ENCODE measurements around the gene CTSV.
"Not testable (repeated sequence)": the region's sequence is repeated elsewhere in the genome, so short reads cannot be mapped to it uniquely, and the experiment has no call there.

Gene CTSV

GRCh38 chr9:97038611-97039513 is at the start of gene CTSV:
CTSV (minus strand) TSS chr9:97039142; CDS start chr9:97038043, 1,099 bp downstream.
- DNase-seq (ENCODE audit: low spot score), result peak; percentile 88

DNA sequence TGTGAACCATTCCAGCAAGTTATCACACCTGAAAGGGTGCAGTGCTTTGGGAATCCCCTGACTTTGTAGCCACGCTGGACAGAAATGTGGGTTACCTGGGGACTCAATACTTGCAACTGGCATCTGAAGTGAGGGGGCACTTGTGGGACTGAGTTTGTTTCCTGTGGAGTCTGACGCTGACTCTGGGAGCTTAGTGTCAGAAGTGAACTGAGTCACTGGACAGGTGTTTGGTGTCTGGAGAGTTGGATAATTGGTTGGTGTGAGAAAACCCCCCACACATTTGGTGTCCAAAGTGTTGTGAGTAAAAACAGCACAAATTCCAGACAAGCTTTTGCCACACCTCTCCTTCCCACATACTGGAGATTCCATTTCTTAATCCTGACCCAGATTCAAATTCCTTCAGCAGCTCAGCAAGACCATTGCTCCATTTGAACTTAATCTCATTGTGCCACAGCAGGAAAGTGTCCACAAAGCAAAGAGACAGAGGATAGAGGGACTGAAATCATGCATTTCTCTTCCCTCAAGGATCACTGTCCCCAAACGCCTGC is 48.8 kb upstream of the CTSV start:
- DNase-seq (ENCODE audit: low spot score), result not testable (repeated sequence)

GRCh38 chr9:97084562-97084991 is 45.6 kb upstream of the CTSV start:
- not testable (repeated sequence) for DNase-seq (ENCODE audit: low spot score)

GRCh38 chr9:97078362-97078761 is 39.4 kb upstream of the CTSV start:
- DNase-seq (ENCODE audit: low spot score), result no peak

- DNase-seq (ENCODE audit: low spot score), result no peak
Observed at GRCh38 chr9:97077452-97078295, 38.7 kb upstream of the CTSV start.

DNA sequence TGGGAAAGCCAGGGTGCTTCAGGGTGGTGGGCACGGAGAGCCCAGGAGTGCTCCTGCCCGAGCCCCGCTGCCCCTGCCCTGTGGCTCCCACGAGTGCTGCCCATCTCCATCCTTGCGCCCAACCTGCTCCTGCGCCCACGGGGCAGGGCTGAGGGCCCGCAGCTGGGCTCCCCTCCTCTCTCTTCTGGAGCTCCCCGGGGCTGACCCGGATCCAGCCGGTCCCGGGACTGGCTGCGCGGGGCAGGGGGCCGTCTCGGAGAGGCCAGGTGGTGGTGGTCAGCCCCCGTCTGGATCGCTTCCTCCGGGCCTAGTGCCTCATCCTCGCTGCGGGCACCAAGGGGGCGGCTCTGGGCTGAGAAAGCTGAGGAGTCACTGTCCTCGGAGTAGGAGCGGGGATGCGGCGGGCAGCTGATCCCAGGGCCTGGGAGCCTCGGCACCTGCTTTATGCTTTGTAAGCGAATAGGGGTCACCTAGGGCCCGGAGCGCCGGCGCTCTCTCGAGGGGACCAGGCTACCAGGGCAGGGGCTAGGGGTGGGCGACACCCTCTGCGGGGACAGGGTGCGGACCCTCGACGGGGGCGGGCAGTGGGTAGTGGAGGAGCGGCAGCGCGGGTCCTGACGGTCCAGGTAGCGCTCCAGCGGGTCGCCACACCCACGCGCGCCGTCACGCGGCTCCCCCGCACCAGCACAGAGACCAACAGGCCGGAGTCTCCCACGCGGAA is 37.9 kb upstream of the CTSV start:
- DNase-seq (ENCODE audit: low spot score), result not testable (repeated sequence)

DNA sequence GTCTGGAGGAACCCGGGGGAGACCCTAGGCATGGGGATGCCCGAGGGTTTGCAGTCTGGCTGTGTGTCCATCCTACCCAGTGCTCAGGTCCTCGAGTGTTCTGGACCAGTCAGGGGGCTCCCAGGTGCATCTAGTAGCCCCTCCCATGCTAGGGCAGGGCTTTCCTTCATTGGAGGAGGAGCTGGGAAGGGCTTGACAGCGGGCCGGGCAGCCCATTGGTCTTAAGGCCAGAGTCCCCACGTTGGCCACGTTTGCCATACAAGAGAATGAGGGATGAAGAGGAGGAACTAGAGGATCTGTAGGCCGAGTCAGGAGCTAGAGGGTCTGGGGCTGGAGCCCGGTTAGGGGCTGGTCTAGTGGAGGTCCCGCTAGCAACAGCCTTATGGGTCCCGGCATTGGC is 37.3 kb upstream of the CTSV start:
- no peak for DNase-seq (ENCODE audit: low spot score)

DNA sequence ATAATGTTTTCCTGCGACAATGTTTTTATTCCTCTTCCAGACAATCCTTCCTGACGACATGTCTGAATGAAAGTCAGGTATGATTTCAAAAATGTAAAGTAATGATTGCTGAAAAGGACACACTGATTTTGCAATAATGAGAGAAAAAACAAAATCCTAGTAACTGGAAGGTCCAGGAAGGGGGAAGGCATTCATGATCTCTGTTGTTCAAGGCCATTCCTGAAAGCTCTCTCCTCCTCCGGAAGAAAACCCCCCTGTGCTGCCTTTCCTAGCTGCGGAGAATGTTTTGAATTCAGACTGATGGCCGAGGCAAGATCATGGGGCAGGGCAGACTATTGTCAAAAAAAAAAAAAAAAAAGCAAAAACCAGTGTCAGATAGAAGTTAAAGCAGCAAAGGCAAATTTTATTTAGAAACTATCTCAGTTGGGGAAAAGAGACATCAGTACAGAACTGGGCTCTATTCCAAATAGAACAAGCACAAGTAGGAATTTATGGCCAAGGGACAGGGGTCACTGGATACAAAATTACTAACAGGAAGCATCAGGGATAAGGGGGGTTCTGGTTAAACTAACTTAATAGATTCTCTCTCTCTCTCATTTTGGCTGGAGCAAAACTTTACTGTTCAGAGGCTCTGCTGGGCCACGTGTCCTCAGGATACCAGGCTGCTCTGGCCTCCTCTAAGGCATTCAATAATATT is 36.5 kb upstream of the CTSV start:
- DNase-seq (ENCODE audit: low spot score), result no peak

- no peak for DNase-seq (ENCODE audit: low spot score)
Observed at GRCh38 chr9:97073506-97073905, 34.6 kb upstream of the CTSV start.

GRCh38 chr9:97072285-97072776 is 33.4 kb upstream of the CTSV start:
- no peak for DNase-seq (ENCODE audit: low spot score)

GRCh38 chr9:97070325-97070724 is 31.4 kb upstream of the CTSV start:
- not testable (repeated sequence) for DNase-seq (ENCODE audit: low spot score)

DNA sequence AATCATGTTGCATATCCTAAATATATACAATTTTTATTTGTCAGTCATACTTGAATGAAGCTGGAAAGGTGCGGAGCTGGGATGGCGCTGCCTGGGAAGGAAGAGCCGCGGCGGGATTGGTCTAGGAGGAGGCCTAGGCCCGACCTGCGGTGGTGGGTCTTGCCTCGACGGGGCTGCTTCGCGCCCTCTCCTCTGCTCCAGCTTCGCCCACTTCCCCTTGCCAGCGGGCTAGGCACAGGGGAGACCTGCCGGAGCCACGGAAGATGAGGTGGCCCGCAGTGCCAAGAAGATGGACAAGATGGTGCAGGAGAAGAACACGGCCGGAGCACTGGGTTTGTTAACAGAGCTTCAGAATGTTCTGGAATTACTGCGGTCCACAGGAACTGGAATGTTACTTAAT is 28.5 kb upstream of the CTSV start:
- DNase-seq (ENCODE audit: low spot score), result no peak

- no peak for DNase-seq (ENCODE audit: low spot score)
Observed at GRCh38 chr9:97064176-97064575, 25.2 kb upstream of the CTSV start.

DNA sequence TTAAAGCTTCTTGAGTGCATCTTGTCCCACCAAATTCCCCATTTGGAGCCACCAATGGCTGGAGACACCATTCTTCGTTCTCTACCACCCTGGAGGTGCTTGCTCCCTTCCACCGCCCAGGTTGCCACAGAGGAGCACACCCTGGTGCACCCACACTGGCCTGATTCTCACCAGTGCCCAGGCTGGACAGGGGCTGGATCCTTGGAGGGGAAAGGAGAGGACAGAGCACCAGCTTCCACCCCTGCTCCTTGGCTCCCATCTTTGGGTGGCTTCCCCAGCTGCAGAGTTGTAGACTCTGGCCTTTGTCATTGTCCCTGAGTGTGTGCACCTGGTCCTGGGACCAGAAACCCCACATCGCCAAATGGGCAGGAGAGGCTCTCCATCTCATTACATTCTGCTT is 21.9 kb upstream of the CTSV start:
- DNase-seq (ENCODE audit: low spot score), result no peak

- DNase-seq (ENCODE audit: low spot score), result no peak
Observed at GRCh38 chr9:97059626-97060025, 20.7 kb upstream of the CTSV start.

DNA sequence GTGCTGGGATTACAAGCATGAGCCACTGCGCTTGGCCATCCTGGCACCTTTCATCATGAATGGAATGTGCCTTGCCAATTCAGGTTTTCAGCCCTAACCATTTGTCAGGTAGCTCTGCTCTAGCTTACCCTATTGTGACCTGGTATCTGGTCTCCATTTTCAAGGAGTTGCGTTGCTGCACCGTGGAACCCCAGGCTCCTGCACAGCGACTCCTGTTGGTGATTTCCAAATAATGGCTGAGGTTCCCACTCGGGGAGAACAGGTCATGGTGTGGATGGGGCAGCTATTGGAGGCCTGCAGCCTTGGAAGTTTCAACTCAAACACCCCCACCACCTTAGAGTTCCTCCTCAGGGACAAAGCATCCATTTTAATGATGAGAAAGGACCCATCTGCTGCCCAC is 18.7 kb upstream of the CTSV start:
- no peak for DNase-seq (ENCODE audit: low spot score)

- DNase-seq (ENCODE audit: low spot score), result not testable (repeated sequence)
Observed at GRCh38 chr9:97055891-97056290, 16.9 kb upstream of the CTSV start.

GRCh38 chr9:97053717-97054116 is 14.8 kb upstream of the CTSV start:
- no peak for DNase-seq (ENCODE audit: low spot score)

DNA sequence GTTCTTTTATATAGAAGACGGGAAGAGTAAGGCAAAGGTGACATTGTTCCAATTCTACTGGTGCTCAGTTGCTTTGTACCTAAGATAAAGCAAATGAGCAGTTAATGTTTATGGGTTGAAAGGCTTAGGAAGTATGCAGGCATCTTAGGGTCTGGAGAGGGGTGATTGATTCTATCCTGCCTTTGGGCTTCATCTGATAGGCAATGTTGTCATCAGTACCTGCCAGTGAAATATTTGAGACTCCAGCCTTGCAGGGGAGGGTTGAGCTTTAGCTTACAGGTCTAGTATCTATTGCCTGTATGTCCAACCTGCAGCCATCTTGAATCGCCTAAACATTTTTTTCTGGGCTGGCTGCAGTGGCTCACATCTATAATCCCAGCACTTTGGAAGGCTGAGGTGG is 13.8 kb upstream of the CTSV start:
- no peak for DNase-seq (ENCODE audit: low spot score)

DNA sequence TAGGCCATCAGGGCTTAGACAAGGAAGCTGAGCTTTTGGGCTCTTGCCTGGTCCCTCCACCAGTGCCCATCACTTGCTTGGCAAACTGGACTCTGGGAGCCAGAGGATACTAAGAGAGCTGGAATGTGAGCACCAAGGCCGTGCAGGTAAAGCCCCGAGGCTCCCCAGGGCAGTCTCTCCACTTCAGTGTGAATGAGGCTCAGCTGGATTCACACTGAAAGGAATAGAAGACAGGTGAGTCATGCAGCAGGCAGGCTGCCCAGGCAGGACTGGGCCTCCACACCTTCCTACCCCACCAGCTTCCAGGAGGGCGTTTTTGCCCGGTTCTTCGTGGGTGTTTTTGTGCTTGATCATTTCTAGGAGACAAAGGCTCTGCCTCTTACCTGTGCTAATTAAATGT is 7.3 kb upstream of the CTSV start:
- DNase-seq (ENCODE audit: low spot score), result no peak

DNA sequence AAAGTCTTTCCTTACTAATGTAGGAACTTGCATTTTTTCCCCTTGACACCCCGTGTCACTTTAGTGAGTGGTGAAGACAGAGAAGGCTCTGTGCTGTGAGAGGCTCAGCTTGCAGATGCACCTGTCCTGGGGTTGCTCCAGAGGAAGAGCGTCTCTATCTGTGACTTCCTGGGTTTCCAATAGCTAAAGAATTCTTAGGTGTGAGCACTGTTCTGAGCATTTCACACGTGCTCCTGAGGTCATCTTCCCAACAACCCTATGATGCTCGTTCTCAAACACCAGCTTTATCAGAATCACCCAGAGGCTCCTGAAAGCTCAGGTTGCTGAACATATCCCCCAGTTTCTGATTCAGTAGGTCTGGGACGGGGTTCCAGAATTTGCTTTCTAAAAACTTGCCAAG is 6.4 kb upstream of the CTSV start:
- DNase-seq (ENCODE audit: low spot score), result no peak

Data from COLO829 (cell line).